Heart right ventricle (tissue), 16 donors: Measurements from ENCODE around the gene CPLANE1. TPM values are rescaled to one million over a fixed set of nuclear protein-coding genes. Genes with fewer than 3 reads are reported as not detected.

Experiments
- ATAC-seq, 8 donors: fragments of 200-7000 bp; cut with Tn5 transposase; one replicate each; pipeline ENCODE4 v1.9.1; 2020; ENCODE audit warnings: mild to moderate bottlenecking in 8 of 8, moderate library complexity in 8 of 8, moderate number of reproducible peaks in 1 of 8
- DNase-seq, 2 donors: peaks; one replicate each; pipeline ENCODE4 v3.0.0-alpha.2; 2020
- H3K27ac ChIP-seq, 10 donors: fragments of 200-600 bp; sonication (generic) in 2 of 10; one replicate each; pipeline versions ENCODE4 v1.5.0 to v1.8.0; 2020 to 2022; ENCODE audit warnings: mild to moderate bottlenecking in 3 of 10
- H3K27me3 ChIP-seq, 7 donors: fragments of 200-600 bp; one replicate each; pipeline ENCODE4 v1.8.0; 2021 to 2022; ENCODE audit warnings: mild to moderate bottlenecking in 2 of 7
- H3K36me3 ChIP-seq, 9 donors: fragments of 200-600 bp; sonication (generic) in 1 of 9; one replicate each; pipeline versions ENCODE4 v1.5.0 to v1.8.0; 2020 to 2022; ENCODE audit warnings: mild to moderate bottlenecking in 2 of 9
- H3K4me1 ChIP-seq, 9 donors: fragments of 200-600 bp; sonication (generic) in 1 of 9; one replicate each; pipeline versions ENCODE4 v1.5.0 to v1.8.0; 2020 to 2022; ENCODE audit warnings: mild to moderate bottlenecking in 4 of 9
- H3K4me3 ChIP-seq, 10 donors: fragments of 200-600 bp; sonication (generic) in 2 of 10; one replicate each; pipeline versions ENCODE4 v1.5.0 to v1.8.0; 2020 to 2022; ENCODE audit warnings: mild to moderate bottlenecking in 7 of 10, moderate library complexity in 2 of 10
- H3K9me3 ChIP-seq, 11 donors: fragments of 200-600 bp in 10 of 11; sonication (generic) in 2 of 11; one replicate each; pipeline versions ENCODE4 v1.5.0 to v1.8.0; 2013 to 2022; ENCODE audit warnings: mild to moderate bottlenecking in 2 of 11, control low read depth in 1 of 11, moderate library complexity in 1 of 11
- CTCF ChIP-seq, 9 donors: fragments of 200-600 bp; sonication (generic) in 2 of 9; IDR thresholded peaks; one replicate each; pipeline versions ENCODE4 v1.5.0 to v1.8.0; 2021 to 2022; ENCODE audit warnings: antibody characterized with exemption in 9 of 9, mild to moderate bottlenecking in 5 of 9, moderate library complexity in 1 of 9
- whole genome bisulfite sequencing, 2 donors: extraction: QIAGEN DNeasy Blood & Tissue Kit; methylation state at CpG; one replicate each; pipeline ENCODE4 v1.1.7; 2013; ENCODE audit warnings: inconsistent platforms in 1 of 2; 5-methylcytosine and 5-hydroxymethylcytosine counted together
- intact Hi-C, 10 donors: fragments of 100-400 bp; cut with DNase I; formaldehyde crosslinking; loops; one replicate each; pipeline versions ENCODE4 v1.11.1 to v1.14.2; 2022
- polyA plus RNA-seq, 2 donors: library from polyadenylated mRNA; stranded (reverse); fragments of 200-250 nt; gene quantifications; one replicate each; pipeline ENCODE4 v1.2.3, GENCODE V29; 2013
- total RNA-seq, 10 donors: library from RNA; stranded (reverse); fragmentation: NEBNext Ultra II Directional in 3 of 10; extraction: Animal tissue kit (Norgen Biotek cat#: 25700) in 3 of 10; gene quantifications; one replicate each; pipeline versions ENCODE4 v1.2.1 to v1.2.4, GENCODE V29; 2021 to 2023
- donor health status: Arrhythmogenic right ventricular cardiomyopathy.
- donor health status: ischemic (EF 13 %, LVEDD 7.1; RV severe dilation, severe dysfunction).
- donor health status: healthy with polysubstance abuse.
- donor health status: DM: no; HTN: yes; CAD: no.
- donor health status: DM: no; HTN: no; CAD: no.
- donor health status: ischemic (EF 25% LVEDD 6.9; RV normal size, moderate dysfunction).
- donor health status: ischemic (EF 25% LVEDD 5.7; RV mildly dilated, moderate dysfunction).
- donor health status: healthy.
- donor health status: DM: yes; HTN: yes; CAD: no.
- donor health status: Ischemic cardiomyopathy.
- donor health status: ischemic (EF 35%, LVEDD 5.7; RV mildly dilated, moderate dysfunction).
- donor health status: nonischemic (EF 11% LVEDD 7.7; RV severe dilation, severe dysfunction).
- donor health status: DM: yes; HTN: yes; CAD: no.
- donor health status: PGD.
- donor health status: ischemic (EF 29% LVEDD 5.4; RV normal size, mild dysfunction).
- donor health status: nonischemic (EF 23%, LVEDD 6.1; RV moderate dilation, normal function).

Gene CPLANE1
- total and polyA plus RNA-seq, 12 donors = 1.4 to 13.5 (median 9.5) TPM

DNA sequence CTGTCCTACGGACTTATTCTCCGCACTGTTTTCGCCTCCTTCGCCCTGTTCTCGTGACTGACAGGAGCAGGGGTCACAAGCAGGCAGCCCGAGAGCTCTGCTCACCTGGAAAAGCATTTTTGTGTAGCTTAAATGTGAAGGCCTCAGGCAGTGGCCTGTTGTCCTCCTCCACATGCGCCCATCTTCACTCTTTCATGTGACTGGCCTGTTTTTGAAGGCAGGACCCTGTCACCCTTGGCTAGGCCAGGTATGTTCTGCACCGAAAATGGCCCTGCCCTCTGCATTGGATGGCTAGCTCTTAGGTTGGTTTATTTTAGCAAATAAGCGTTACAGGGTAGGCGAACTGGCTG, 614 bp upstream of the CPLANE1 start:
- Histone ChIP-seq H3K27ac (peak overlapping the region in 9 of 10 donors; percentile 89 to 98 (median 95)), H3K4me1 (peaks cover 3 to 35% (median 23%) of the 10 kb centered on the region in 9 donors), H3K36me3 (peaks cover 0 to 6% (median 0%) of the 10 kb centered on the region in 9 donors), H3K27me3 (no peaks in the 10 kb centered on the region), H3K4me3 (peak overlapping the region; percentile 71 to 97 (median 87)), H3K9me3 (peaks cover 0 to 11% (median 0%) of the 10 kb centered on the region in 11 donors)
- peak in 5 of 8 donors; percentile 1 to 13 (median 4) for ATAC-seq
- TF ChIP-seq CTCF (IDR thresholded peaks at IDR 0.05) = no peak
- WGBS, 2 donors = 53 to 64% methylated on average over 10 of the region's 10 CpGs
- DNase-seq = no peak
- intact Hi-C loops = no loop called here

DNA sequence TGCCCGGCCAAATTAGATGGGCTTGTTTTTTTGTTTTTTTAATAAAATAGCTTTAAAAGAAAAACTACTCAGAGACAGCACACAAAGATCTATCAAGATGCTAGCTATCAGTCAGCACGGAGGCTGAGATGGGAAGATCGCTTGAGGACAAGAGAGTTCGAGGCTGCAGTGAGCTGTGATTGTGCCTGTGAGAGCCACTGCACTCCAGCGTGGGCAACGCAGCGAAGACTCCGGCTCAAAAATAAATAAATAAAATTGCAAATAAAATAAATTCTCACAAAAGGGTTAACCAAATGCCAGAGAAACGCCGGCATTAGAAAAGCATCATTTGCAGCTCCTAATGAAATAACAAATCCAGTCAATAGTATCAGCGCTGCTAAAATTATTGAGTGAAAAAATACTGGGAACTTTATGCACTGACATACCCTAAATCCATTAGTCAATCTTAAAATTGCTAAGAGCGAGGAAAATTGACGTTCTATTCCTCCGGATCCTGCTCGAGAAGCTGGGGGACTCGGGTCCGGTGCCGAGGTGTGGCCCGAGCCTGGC, 681 bp downstream of the CPLANE1 start:
- Histone ChIP-seq H3K27ac (peak overlapping the region; percentile 81 to 98 (median 94)), H3K4me1 (peaks cover 3 to 41% (median 23%) of the 10 kb centered on the region in 9 donors), H3K4me3 (peak overlapping the region; percentile 71 to 97 (median 87)), H3K36me3 (peaks cover 0 to 16% (median 0%) of the 10 kb centered on the region in 9 donors), H3K9me3 (no peaks in the 10 kb centered on the region), H3K27me3 (no peaks in the 10 kb centered on the region)
- 6 to 7% methylated on average over 19 of the region's 19 CpGs for WGBS, 2 donors
- DNase-seq = no peak
- ATAC-seq = no peak
- intact Hi-C loops = no loop called here
- TF ChIP-seq CTCF (IDR thresholded peaks at IDR 0.05) = no peak

GRCh38 chr5:37247496-37247895, 1.7 kb downstream of the CPLANE1 start:
- intact Hi-C loops = no loop called here
- Histone ChIP-seq H3K27ac (no peak overlapping the region), H3K36me3 (peaks cover 0 to 25% (median 0%) of the 10 kb centered on the region in 9 donors), H3K9me3 (no peaks in the 10 kb centered on the region), H3K4me3 (peak overlapping the region in 1 of 10 donors; percentile 81), H3K27me3 (no peaks in the 10 kb centered on the region), H3K4me1 (peaks cover 3 to 41% (median 23%) of the 10 kb centered on the region in 9 donors)
- ATAC-seq (no peak), DNase-seq (no peak)
- TF ChIP-seq CTCF (IDR thresholded peaks at IDR 0.05) = no peak
- 86 to 91% methylated on average over 4 of the region's 4 CpGs for WGBS, 2 donors

DNA sequence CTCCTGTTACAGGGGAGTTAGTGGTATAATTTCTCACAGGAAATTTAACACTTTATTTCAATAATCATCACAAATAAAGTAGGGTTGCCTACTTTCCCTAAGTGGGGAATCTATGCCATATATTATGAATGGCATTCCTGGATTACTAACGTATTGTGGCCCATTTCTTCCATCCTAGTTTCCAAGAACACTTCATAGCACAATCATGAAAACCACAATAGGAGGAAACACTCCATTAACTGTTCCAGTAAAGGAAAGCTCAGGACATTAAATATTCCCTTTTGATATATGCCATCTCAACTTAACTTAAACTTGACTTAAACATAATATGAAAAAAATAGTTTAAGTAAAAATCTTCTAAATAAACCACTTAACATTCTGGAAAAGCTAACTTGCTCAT, 2.1 kb downstream of the CPLANE1 start:
- DNase-seq (no peak), ATAC-seq (no peak)
- peaks cover 3 to 41% (median 23%) of the 10 kb centered on the region in 9 donors for H3K4me1 ChIP-seq
- no peaks in the 10 kb centered on the region for H3K9me3 ChIP-seq
- H3K27ac ChIP-seq = no peak overlapping the region
- peaks cover 0 to 30% (median under 1%) of the 10 kb centered on the region in 9 donors for H3K36me3 ChIP-seq
- intact Hi-C loops = no loop called here
- WGBS, 2 donors = 40 to 51% methylated on average over 1 of the region's 1 CpG
- H3K4me3 ChIP-seq = no peak overlapping the region
- H3K27me3 ChIP-seq = no peaks in the 10 kb centered on the region
- TF ChIP-seq CTCF (IDR thresholded peaks at IDR 0.05) = no peak
